Thyroid gland (tissue), 4 donors: ENCODE results near the gene PIM2.

ENCODE experiments used
- POLR2A ChIP-seq, 2 donors: fragments of 450-650 bp; IDR thresholded peaks; one replicate each; pipeline ENCODE4 v1.6.1; 2017; ENCODE audit warnings: antibody characterized with exemption in 2 of 2, mild to moderate bottlenecking in 2 of 2, moderate library complexity in 1 of 2
- TF ChIP-seq, protein P1 (sequence below), 6 experiments: fragments of 200-600 bp in 3 of 6; fragments of 450-650 bp in 3 of 6; sonication (generic) in 3 of 6; IDR thresholded peaks; one replicate each; pipeline ENCODE4 v1.5.1; 2016 to 2019; ENCODE audit warnings: antibody characterized with exemption in 6 of 6, mild to moderate bottlenecking in 2 of 6, inconsistent platforms in 1 of 6, moderate library complexity in 1 of 6

DNA sequence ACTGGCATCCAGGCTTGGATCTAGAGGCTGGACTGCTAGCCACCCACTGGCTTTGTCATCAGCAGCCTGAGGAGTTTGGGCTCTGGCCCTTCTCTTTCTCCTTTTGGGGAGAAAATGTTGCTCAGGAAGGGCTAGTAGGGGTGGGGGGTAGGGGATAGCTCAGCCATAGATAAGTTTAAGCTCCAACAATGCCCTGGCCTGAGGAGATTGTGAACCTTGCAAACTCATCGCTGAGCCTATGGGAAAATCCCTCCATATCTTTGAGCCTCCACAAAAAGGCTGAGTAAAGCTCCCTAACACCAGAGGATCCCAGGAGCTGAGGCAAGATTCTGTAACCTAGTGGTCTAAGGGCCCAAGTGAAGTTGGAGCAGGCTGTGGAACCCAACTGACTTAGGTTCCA lies 29.8 kb upstream of the PIM2 start:
- TF ChIP-seq, protein P1, sequence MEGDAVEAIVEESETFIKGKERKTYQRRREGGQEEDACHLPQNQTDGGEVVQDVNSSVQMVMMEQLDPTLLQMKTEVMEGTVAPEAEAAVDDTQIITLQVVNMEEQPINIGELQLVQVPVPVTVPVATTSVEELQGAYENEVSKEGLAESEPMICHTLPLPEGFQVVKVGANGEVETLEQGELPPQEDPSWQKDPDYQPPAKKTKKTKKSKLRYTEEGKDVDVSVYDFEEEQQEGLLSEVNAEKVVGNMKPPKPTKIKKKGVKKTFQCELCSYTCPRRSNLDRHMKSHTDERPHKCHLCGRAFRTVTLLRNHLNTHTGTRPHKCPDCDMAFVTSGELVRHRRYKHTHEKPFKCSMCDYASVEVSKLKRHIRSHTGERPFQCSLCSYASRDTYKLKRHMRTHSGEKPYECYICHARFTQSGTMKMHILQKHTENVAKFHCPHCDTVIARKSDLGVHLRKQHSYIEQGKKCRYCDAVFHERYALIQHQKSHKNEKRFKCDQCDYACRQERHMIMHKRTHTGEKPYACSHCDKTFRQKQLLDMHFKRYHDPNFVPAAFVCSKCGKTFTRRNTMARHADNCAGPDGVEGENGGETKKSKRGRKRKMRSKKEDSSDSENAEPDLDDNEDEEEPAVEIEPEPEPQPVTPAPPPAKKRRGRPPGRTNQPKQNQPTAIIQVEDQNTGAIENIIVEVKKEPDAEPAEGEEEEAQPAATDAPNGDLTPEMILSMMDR (IDR thresholded peaks at IDR 0.05), result no peak
- TF ChIP-seq POLR2A (IDR thresholded peaks at IDR 0.05), result no peak
